GM18511 (cell line): ENCODE data around the gene EGLN2.
"Not testable (repeated sequence)": the region's sequence is repeated elsewhere in the genome, so short reads cannot be mapped to it uniquely, and the experiment has no call there.

ENCODE experiments used
- ATAC-seq: cut with Tn5 transposase; IDR thresholded peaks from one replicate; pipeline ENCODE4 v1.9.1; 2021; ENCODE audit warnings: mild to moderate bottlenecking, moderate library complexity; ENCODE audit not compliant: unreplicated experiment

The EGLN2 gene

DNA sequence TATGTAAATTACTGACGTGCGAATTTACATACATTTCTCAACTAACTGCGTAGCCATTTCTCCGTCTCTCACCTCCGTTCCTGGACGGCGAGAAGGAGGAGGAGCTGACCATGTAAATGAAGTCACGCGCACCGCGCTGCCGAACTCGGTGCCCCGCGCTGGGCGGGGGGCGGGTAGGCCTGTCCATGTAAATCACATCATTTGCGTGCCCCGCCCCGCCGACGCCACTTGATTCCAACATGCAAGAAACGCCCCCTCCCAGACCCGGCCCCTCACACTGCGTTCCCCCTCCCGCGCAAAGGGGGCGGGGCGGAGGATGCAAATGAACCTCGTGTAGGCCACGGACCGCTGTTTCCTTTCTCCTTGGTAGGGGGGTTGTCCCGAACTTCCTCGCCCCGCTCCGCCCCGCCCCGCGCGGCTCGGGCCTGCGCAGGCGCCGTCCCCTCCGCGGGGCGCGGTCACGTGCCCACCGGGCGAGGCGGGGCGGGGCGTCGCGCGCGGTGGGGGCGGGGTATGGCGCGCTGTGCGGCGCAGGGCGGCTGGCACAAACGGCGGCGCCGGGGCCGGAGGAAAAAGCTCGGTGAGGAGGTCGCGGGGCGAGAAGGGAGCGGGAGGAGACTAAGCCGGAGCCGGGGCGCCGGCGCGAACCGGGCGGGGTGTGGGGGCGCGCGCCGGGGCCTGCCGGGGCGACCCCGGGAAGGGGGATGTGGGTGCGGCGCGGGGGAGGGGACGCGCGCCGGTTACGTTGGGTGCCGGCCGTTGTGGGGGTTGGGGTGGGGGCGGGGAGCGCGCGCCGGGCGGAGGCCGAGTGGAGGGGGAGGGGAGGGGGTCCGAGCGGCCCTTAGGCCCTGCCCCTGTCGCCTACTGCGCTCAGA is at the start of gene EGLN2:
EGLN2 (plus strand) TSS at position 509 of the 875 bp plus-strand sequence. CDS start 1,382 bp downstream, outside the sequence.
- ATAC-seq: peak; percentile 83

DNA sequence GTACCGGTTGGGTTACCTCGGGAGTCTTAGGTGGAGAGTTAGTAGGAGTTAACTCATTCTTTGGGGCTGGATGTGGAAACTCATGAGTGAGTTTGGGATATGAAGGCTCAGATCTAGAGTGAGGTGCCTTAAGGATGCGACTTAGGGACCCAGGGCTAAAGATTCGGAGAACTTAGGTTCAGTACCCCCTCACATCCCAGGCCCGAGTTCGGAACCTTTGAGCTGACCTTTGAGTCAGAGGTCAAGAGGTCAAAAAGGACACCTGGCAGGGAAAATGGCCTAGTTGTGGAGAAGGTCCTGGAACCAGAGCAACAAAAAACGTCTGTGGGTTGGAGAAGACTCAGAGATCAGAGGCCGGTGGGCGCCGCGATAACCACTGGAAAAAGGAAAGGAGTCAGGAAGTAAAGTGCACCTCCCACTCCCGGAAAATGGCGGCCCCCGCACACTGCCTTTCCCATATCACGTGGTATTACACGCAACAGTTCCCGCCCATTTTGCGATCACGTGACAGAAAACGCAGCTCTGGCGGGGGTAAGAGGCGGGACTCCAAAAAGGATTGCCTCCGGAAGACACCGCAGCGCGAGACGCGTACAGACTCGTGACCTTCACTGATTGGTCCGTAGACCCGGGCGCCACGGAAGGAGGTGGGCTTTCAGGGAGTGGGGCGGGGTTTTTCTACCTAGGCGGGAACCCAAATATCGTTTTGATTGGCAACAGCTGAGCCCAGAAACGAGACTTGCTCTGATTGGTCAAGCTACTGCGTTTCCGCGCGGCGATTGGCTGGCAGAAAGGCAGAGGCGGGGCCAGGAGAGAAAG is 48.7 kb upstream of the EGLN2 start, which contains the start of gene ACTMAP:
ACTMAP (minus strand) TSS at position 420 of the 816 bp plus-strand sequence. CDS start 674 bp downstream, outside the sequence.
- ATAC-seq: peak; percentile 85

DNA sequence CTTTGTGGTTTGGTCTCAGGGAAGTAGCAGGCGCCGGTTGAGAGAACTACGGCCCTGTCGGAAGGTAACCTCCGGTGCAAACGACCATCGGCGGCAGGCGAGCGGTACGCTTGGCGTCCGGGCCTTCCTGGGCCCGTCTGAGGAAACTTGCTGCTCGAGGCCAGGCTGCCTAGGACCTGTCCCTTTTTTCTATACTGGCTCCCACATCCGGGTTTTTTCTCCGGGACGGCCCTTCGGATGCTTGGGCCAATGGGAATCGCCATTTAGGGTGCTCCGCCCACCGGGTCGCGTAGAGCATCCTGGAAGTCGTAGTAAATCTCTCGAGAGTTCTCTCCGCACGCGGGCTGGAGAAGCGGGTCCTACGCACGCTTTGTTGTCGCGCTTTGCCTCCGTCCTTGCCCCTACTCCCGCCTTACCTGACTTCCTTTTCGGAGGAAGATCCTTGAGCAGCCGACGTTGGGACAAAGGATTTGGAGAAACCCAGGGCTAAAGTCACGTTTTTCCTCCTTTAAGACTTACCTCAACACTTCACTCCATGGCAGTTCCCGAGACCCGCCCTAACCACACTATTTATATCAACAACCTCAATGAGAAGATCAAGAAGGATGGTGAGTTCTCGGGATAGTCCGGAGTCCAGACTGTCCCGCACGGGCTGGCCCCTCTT is 48.0 kb upstream of the EGLN2 start, which contains the start of gene SNRPA:
SNRPA (plus strand) TSS at position 330 of the 664 bp plus-strand sequence; CDS start at position 536, 206 bp downstream.
- peak; percentile 70 for ATAC-seq

DNA sequence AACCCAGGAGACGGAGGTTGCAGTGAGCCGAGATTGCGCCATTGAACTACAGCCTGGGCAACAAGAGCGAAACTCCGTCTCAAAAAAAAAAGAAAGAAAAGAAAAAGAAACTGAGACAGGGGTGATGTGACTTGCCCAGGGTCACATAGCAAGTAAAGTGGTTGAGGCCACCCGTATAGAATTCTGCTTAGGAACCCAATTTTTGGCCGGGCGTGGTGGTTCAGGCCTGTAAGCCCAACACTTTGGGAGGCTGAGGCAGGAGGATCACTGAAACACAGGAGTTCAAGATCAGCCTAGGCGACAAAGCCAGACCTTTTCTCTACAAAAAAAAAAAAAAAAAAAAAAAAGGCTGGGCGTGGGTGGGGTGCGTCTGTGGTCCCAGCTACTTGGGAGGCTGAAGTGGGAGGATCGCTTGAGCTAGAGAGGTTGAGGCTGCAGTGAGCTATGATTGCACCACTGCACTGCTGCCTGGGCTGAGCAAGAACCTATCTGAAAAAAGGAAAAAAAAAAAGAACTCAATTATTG is 46.7 kb upstream of the EGLN2 start:
- no peak for ATAC-seq

DNA sequence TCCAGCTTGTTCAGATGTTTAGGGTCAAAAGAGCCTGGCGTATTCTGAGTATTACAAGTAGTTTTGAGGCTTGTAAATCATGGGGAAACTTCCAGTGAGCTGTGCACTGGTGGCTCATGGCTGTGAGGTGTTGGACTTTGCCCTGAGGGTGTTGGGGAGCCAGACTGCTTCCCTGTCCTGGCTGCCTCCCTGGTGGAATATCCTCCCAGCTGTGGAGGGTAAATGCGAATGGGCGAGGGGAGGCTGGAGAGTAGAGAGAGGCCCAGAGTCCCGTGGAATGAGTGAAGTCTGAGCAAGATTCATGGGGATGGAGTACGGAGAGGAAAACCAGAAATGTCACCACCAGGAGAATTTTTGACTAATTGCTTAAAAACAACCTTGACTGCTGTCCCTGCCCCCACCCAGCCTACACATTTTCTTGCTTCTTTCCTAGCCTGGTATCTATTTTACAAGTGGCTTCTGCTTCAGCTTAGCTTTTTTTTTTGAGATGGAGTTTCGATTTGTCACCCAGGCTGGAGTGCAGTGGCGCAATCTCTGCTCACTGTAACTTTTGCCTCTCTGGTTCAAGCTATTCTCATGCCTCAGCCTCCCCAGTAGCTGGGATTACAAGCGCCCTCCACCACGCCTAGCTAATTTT is 44.3 kb upstream of the EGLN2 start:
- no peak for ATAC-seq

DNA sequence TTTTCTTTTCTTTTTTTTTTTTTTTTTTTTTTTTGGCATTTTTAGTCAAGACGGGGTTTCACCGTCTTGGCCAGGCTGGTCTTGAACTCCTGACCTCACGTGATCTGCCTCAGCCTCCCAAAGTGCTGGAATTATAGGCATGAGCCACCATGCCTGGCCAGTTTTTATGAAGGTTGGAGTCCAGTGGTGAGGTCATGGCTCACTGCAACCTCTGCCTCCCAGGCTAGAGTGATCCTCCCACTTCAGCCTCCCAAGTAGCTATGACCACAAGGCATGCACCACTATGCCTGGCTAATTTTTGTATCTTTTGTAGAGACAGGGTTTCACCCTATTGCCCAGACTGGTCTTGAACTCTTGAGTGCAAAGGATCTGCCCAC is 43.8 kb upstream of the EGLN2 start:
- no peak for ATAC-seq

DNA sequence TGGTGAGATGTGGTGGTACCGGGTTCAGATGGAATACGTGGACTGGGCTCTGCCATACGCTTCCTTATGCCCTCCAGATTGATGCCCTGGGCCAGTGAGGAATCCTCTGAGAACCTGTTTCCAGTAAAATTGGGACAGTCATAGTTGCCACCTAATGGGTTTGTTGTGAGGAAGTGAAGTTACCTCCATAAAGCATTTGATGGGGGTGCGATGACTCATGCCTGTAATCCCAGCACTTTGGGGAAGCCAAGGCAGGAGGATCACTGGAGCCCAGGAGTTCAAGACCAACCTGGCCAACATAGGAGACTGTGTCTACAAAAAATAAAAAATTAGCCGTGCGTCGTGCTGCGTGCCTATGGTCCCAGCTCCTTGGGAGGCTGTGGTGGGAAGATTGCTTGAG is 43.2 kb upstream of the EGLN2 start:
- no peak for ATAC-seq

DNA sequence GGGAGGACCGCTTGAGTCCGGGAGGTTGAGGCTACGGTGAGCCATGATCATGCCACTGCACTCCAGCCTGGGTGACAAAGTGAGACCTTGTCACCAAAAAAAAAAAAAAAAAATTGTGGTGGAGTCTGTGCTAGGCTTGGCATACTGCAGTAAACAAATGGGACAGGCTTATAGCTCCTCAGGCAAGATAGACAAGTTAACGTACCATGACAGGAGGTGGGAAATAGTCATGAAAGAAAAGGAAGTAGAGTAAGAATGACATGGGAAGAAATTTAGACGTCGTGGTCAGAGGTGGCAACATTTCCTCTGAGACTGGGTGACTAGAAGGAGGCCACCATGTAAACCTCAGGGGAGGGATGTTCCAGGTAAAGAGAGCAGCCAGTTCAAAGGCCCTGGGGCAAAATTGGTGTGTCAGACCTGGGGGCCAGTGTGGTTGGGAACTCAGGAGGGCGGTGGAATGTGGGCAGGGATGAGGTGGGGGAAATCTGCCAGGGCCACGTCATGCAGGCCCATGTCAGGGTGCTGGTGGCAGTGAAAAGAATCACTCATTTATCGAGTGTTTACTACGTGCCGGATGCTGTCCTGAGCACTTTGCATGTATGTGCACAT is 42.4 kb upstream of the EGLN2 start:
- no peak for ATAC-seq

DNA sequence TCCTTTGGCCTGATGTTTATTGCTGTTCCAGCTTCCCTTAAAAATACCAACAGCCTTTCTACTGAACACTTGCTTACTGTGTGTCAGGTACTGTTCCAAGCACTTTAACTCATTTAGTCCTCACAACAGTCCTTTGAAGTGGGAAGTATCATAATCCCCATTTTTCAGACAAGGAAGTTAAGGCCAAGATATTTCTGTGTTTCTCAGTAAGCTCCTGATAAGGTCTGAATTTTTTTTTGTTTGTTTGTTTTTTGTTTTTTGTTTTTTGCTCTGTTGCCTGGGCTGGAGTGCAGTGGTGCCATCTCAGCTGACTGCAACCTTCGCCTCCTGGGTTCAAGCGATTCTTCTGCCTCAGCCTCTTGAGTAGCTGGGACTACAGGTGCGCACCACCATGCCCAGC is 40.5 kb upstream of the EGLN2 start:
- no peak for ATAC-seq

DNA sequence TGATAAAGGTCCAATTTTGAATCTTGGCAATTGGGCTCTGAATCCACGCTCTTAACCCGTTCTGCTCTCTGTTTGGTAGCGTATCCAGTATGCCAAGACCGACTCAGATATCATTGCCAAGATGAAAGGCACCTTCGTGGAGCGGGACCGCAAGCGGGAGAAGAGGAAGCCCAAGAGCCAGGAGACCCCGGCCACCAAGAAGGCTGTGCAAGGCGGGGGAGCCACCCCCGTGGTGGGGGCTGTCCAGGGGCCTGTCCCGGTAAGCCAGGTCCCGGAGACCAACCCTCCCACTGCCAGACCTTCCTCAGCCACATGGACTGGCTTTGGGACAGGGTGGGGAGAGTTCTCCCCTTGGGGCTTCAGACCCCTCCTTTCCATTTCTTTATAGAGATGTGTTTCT is 39.6 kb upstream of the EGLN2 start:
- ATAC-seq: no peak

DNA sequence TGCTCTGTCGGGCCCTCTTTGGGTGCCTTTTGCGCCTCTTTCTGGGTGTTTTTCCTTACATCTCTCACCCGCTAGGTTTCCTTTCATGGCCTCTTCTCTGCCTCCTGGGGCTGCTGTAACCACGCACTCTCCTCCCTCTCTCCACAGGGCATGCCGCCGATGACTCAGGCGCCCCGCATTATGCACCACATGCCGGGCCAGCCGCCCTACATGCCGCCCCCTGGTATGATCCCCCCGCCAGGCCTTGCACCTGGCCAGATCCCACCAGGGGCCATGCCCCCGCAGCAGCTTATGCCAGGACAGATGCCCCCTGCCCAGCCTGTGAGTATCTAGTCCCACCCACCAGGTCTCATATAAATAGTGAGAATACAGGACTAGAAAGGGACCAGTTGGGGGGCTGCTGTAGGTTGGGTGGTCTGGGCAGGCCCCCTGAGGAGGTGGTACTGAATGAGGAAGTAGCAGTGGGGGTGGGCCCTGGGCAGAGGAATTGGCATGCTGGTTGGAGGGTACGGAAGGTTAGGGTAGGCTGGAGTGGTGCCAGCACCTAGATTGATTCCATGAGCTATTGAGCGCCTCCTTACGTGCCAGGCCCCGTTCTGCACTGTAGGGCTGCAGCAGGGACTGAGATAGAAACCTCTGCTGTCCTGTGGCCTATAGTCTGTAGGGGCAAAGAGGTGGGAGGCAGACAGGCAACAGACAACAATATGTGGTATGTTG is 36.1 kb upstream of the EGLN2 start:
- ATAC-seq: no peak

DNA sequence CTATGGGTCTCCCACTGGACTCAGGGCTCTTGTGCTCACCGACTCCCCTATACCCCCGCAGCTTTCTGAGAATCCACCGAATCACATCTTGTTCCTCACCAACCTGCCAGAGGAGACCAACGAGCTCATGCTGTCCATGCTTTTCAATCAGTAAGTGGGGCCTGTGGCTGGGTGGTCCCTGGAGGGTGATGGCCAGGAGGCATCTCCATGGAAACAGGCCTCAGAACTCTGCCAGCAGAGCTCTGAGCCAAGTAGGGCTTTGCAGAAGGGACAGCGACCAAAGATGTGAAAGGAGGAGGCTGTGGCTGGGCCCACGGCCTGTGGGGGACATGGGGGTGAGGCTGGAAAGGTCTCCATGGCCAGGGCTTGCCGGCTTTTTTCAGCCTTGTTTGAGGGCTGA is 35.5 kb upstream of the EGLN2 start:
- no peak for ATAC-seq

DNA sequence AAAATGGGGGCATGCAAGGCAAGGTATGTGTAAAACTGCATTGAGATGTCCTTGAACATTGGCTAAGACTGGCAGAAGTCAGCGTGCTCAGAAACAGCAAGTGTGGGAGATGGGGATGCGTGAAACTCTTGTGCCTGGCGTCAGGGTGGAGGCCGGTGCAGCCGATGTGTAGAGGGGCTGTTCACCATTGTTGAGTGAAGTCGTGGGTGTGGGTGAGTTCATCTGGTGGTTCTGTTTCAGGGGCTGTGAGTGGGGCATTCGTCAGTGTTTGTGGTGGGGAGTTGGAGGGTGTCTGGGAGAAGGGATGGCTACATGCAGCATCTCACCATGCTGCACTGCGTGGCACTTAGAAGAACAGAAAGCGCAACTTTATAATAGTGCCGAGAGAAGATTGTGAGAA is 35.0 kb upstream of the EGLN2 start:
- ATAC-seq: no peak

DNA sequence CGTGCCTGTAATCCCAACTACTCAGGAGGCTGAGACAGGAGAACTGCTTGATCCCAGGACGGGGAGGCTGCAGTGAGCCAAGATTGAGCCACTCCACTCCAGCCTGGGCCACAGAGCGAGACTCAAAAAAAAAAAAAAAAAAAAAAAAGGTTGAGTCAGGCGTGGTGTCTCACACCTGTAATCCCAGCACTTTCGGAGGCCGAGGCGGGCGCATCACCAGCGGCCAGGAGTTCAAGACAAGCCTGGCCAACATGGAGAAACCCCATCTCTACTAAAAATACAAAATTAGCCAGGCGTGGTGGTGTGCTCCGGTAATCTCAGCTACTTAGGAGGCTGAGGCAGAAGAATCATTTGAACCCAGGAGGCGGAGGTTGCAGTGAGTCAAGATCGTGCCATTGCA is 32.6 kb upstream of the EGLN2 start:
- ATAC-seq: not testable (repeated sequence)

DNA sequence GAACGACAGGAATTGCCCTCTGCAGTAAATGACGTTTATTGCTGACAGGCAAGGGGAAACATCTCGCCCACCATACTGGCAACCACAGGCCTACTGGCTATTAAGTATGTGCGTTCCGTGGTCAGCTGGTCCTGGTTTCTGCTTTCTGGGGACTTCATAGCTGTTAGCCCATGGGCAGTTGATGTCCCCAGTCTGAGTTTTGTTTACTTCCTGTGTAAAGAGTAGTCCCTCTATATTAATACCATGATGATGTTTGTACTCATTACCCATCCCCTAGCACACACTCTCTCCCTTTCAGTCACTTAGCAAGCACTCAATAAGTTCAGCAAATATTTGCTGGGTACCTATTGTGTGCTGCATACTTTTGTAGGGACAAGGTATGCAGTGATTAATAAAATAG is 30.1 kb upstream of the EGLN2 start:
- ATAC-seq: no peak

DNA sequence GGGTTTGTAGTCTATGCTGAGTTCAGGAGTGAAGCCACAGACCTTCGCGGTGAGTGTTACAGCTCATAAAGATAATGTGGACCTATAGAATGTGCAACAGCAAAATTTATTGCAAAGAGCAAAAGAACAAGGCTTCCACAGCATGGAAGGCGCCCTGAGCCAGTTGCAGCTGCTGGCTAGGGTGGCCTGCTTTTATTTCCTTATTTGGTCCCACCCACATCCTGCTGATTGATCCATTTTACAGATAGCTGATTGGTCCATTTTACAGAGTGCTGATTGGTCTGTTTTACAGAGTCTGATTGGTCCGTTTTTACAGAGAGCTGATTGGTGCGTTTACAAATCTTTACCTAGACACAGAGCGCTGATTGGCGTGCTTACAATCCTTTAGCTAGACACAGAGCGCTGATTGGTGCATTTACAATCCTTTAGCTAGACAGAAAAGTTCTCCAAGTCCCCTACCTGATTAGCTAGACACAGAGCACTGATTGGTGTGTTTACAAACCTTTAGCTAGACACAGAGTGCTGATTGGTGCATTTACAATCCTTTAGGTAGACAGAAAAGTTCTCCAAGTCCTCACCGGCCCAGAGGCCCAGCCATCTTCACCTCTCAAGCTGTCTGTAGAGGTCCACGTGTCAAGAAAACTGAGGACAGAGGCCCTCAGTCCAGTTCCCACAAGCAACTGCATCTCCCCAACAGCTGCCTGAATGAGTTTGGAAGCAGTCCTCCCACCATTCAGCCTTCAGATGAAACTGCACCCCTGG is 27.7 kb upstream of the EGLN2 start:
- ATAC-seq: not testable (repeated sequence)

DNA sequence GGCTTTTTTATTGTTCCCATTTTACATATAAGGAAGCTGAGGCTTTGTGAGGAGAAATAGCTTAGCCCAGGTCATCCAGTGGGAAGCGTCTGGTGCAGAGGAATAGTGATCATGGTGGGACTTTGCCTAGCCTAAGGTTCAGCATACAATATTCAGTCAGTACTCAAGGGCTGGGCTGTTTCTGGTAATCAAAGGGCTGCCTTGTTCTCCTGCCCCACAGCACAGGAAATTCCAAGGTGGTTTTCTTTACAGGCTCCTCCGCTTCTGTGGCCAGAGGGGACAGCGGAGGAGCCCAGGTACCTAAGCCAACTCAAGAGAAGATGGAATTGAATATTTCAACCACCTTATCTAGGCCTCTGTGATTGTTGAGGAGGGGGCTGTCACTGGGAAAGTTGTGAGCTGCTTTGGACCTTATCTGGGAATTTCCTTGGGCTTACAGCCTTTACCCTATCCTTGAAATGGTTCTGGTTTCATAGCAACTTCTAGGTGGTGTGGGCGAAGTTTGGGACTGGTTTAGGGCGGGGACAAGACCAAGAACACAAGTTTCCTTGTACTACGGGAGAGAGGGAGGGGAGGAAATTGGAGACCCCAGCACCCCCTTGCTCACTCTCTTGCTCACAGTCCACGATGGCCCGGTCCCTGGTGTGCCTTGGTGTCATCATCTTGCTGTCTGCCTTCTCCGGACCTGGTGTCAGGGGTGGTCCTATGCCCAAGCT is 23.9 kb upstream of the EGLN2 start, which contains the start of gene MIA:
MIA (plus strand) TSS at position 606 of the 716 bp plus-strand sequence; CDS start at position 628, 22 bp downstream.
- no peak for ATAC-seq

DNA sequence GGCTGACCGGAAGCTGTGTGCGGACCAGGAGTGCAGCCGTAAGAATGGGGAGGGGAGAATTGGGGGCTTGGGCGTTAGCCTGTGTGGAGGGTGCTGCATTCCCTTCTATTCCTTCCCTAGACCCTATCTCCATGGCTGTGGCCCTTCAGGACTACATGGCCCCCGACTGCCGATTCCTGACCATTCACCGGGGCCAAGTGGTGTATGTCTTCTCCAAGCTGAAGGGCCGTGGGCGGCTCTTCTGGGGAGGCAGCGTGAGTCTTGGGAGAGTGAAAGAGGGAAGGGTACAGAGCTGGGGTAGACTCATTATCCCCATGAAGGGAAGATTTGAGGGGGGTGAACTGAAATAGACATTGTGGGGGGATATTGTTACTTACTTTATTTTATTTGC is 23.4 kb upstream of the EGLN2 start:
- ATAC-seq: no peak
